Common myeloid progenitor, CD34-positive (primary cell): Measurements from ENCODE around the gene KLHL29.

Experiments
- CTCF ChIA-PET: fragments of 350-600 bp; sonication (Branson Sonifier 250); formaldehyde crosslinking; loops from one replicate; lab custom pipeline; 2021; ENCODE audit warnings: antibody characterized with exemption; lab: Charles Lee
- POLR2A ChIA-PET: fragments of 350-600 bp; sonication (Branson Sonifier 250); formaldehyde crosslinking; loops from one replicate; lab custom pipeline; 2021; ENCODE audit warnings: antibody characterized with exemption; lab: Charles Lee
- DNase-seq, 3 donors: peaks; one replicate each; pipeline versions ENCODE4 v3.0.0 to v3.0.0-alpha.2; 2013
- H3K27ac ChIP-seq, 2 experiments: 1 replicate in 1 of 2; 2 replicates in 1 of 2; pipeline ENCODE4 v1.7.0; 2013; ENCODE audit warnings: inconsistent platforms in 2 of 2, low read length in 2 of 2, mild to moderate bottlenecking in 2 of 2, low read depth in 1 of 2, moderate library complexity in 1 of 2; ENCODE audit not compliant: severe bottlenecking in 2 of 2, insufficient read depth in 1 of 2, poor library complexity in 1 of 2
- H3K27me3 ChIP-seq, 5 experiments: replicated peaks in 2 of 5; 1 replicate in 3 of 5; 2 replicates in 2 of 5; pipeline versions ENCODE4 v1.6.1 to v1.7.0; 2013; ENCODE audit warnings: low read length in 4 of 5, mild to moderate bottlenecking in 2 of 5, moderate library complexity in 2 of 5, inconsistent platforms in 1 of 5; ENCODE audit not compliant: insufficient read depth in 5 of 5, control insufficient read depth in 4 of 5
- H3K36me3 ChIP-seq, 4 experiments: 1 replicate in 2 of 4; 2 replicates in 2 of 4; pipeline versions ENCODE4 v1.6.1 to v1.7.0; 2013; ENCODE audit warnings: low read length in 3 of 4, control low read depth in 1 of 4, mild to moderate bottlenecking in 1 of 4; ENCODE audit not compliant: control insufficient read depth in 4 of 4, insufficient read depth in 4 of 4
- H3K4me1 ChIP-seq, 4 experiments: 1 replicate in 3 of 4; 2 replicates in 1 of 4; pipeline versions ENCODE4 v1.6.1 to v1.7.1; 2013; ENCODE audit warnings: low read length in 3 of 4, mild to moderate bottlenecking in 3 of 4, control low read depth in 1 of 4, inconsistent platforms in 1 of 4, moderate library complexity in 1 of 4; ENCODE audit not compliant: control insufficient read depth in 4 of 4, insufficient read depth in 4 of 4; ENCODE audit errors: control extremely low read depth in 1 of 4
- H3K4me3 ChIP-seq, 7 experiments: 1 replicate in 4 of 7; 2 replicates in 3 of 7; pipeline versions ENCODE4 v1.5.1 to v1.7.0; 2013; ENCODE audit warnings: mild to moderate bottlenecking in 7 of 7, low read length in 6 of 7, moderate library complexity in 6 of 7, inconsistent platforms in 2 of 7, low read depth in 2 of 7, control low read depth in 1 of 7; ENCODE audit not compliant: insufficient read depth in 4 of 7, control insufficient read depth in 1 of 7; ENCODE audit errors: extremely low read depth in 1 of 7
- H3K9me3 ChIP-seq, 5 experiments: 1 replicate in 4 of 5; 2 replicates in 1 of 5; pipeline versions ENCODE4 v1.6.1 to v1.7.1; 2013; ENCODE audit warnings: low read length in 4 of 5, mild to moderate bottlenecking in 2 of 5, inconsistent platforms in 1 of 5, low read depth in 1 of 5, moderate library complexity in 1 of 5; ENCODE audit not compliant: control insufficient read depth in 4 of 5, insufficient read depth in 2 of 5; ENCODE audit errors: control extremely low read depth in 1 of 5
- WGBS: methylation state at CpG from one replicate; pipeline ENCODE4 v1.1.5; 2013; ENCODE audit not compliant: insufficient coverage; 5-methylcytosine and 5-hydroxymethylcytosine counted together

KLHL29 gene

DNA sequence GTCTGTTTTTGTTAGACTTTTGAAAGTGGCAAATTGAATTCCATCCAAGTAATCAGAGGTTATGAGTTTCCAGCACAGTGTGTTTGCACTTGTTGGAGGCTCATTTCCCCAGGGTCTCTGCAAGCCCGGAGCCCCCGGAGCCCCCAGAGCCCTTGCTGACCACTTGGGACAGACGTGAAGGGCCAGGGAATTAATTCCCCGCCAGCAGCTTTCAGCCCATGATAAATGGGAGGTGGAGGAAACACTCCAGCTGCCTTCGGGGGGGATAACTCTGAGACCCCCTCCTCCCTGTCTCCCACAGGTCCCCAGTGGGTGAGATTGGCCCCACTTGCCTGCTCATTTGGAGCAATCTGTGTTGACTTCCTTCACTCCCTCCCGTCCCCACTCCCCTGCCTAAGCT lies 79.2 kb downstream of the KLHL29 start:
- Histone ChIP-seq H3K27me3 (peaks cover 0 to 87% (median 33%) of the 10 kb centered on the region in 5 experiments), H3K27ac (no peak overlapping the region), H3K4me1 (no peaks in the 10 kb centered on the region), H3K36me3 (no peaks in the 10 kb centered on the region), H3K9me3 (peaks cover 0 to 3% (median 0%) of the 10 kb centered on the region in 5 experiments), H3K4me3 (no peak overlapping the region)
- ChIA-PET POLR2A (no interaction called here), CTCF (no interaction called here)
- no peak for DNase-seq
- 61% methylated on average over 3 of the region's 6 CpGs for WGBS

DNA sequence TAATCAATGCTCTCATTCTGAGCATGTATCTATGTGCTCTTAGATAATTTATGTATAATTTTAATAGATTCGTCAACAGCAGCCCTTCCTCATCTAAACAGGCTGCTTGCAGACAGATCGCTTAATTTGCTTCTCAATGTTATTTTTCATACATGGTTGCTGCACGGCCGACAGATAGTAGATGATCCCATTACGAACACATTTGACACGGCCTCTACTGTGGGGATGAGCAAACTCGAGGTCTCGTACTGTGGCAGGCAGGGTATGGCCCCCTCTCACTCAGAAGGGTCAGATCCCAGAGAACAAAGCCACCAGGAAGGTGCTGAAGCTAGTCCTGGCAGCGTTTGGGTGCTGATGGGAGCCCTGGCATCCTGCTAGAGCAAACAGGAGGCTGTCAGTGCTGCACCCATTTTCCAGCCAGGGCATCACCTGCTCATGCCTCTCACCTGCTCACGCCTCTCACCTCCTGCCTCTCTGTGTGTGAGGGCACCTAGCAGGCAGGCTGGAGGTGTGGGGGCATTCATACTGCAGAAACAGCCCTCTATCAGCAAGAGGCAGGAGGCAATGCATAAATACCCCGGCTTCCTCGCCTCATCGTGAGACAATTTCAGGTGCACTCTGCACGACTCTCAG lies 80.0 kb downstream of the KLHL29 start:
- ChIA-PET POLR2A (no interaction called here), CTCF (no interaction called here)
- no peak for DNase-seq
- Histone ChIP-seq H3K27ac (no peak overlapping the region), H3K4me3 (no peak overlapping the region), H3K36me3 (no peaks in the 10 kb centered on the region), H3K9me3 (peaks cover 0 to 3% (median 0%) of the 10 kb centered on the region in 5 experiments), H3K4me1 (no peaks in the 10 kb centered on the region), H3K27me3 (peaks cover 0 to 91% (median 32%) of the 10 kb centered on the region in 5 experiments)
- WGBS = 87% methylated on average over 13 of the region's 14 CpGs

- WGBS = 88% methylated on average over 8 of the region's 9 CpGs
- CTCF ChIA-PET = interaction anchor here (1.3 kb wide), 1 partner anchor 12 kb away, joined by 4 read pairs; no protein-coding TSS in a partner anchor
- peaks cover 0 to 3% (median 0%) of the 10 kb centered on the region in 5 experiments for H3K9me3 ChIP-seq
- peaks cover 0 to 92% (median 30%) of the 10 kb centered on the region in 5 experiments for H3K27me3 ChIP-seq
- no peaks in the 10 kb centered on the region for H3K36me3 ChIP-seq
- POLR2A ChIA-PET = no interaction called here
- H3K4me3 ChIP-seq = no peak overlapping the region
- H3K27ac ChIP-seq = no peak overlapping the region
- DNase-seq = no peak
- no peaks in the 10 kb centered on the region for H3K4me1 ChIP-seq
Observed at GRCh38 chr2:23465936-23466335, 81.0 kb downstream of the KLHL29 start.

- Histone ChIP-seq H3K36me3 (no peaks in the 10 kb centered on the region), H3K4me1 (no peaks in the 10 kb centered on the region), H3K9me3 (peaks cover 0 to 3% (median 0%) of the 10 kb centered on the region in 5 experiments), H3K27ac (no peak overlapping the region), H3K4me3 (no peak overlapping the region), H3K27me3 (peaks cover 0 to 82% (median 25%) of the 10 kb centered on the region in 5 experiments)
- ChIA-PET POLR2A (no interaction called here), CTCF (interaction anchor here (1.1 to 1.3 kb wide), 2 partner anchors 11 to 15 kb away, joined by 3 to 4 read pairs; no protein-coding TSS in a partner anchor)
- 92% methylated on average over 10 of the region's 10 CpGs for WGBS
- DNase-seq = no peak
Observed at GRCh38 chr2:23467618-23468017, 82.6 kb downstream of the KLHL29 start.

DNA sequence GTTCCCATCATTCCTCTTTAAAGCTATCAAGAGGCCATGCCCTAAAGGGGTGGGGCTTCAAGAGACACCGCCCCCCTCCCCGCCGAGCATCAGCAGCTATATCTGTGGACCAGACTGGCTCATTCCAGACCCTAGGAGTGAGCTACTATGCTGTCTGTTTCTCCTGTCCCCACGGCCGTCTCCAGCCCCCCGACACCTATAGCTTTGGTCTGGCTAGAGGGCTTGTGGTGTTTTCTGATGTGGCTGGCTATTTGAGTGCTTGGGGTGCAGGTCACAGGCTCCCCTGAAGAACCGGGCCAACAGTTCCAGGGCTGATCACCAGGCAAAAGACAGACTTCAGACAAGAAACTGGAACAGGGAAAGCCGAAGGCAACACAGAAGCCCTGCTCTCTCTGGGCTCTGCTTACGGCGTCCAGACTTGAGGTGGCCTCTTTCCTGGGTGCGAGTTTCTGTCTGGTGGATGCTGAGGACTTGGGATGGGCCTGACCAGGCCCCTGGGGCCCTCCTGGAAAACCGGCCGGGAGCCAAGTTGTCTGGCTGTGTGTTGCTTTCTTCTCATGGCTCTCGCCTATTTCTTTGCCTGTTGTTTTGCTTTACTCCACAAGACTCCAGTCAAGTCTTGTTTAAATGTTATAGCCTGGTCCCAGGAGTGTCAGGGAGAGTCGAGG lies 83.6 kb downstream of the KLHL29 start:
- DNase-seq = no peak
- 92% methylated on average over 10 of the region's 15 CpGs for WGBS
- H3K4me1 ChIP-seq = no peaks in the 10 kb centered on the region
- H3K27me3 ChIP-seq = peaks cover 0 to 84% (median 25%) of the 10 kb centered on the region in 5 experiments
- no peak overlapping the region for H3K27ac ChIP-seq
- H3K9me3 ChIP-seq = peaks cover 0 to 3% (median 0%) of the 10 kb centered on the region in 5 experiments
- ChIA-PET POLR2A (no interaction called here), CTCF (no interaction called here)
- no peak overlapping the region for H3K4me3 ChIP-seq
- H3K36me3 ChIP-seq = no peaks in the 10 kb centered on the region

DNA sequence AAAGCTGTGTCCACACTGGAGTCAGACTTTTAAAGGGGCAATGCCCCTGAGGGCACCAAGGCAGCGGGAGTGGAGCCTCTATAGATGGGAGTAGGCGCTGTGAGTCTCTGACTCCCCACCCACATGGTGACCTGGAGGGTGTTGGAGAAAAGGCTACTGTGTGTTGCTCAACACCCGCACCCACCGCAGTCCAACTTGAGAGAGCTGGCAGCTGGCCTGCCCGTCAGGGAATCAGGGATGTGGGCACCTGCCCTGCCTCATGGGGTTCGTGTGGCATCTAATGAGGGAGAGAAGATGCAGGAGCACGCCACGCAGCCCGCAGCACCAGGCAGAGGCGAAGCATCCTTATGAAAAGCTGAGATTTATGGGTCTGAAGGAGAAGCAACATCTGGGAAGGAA lies 84.2 kb downstream of the KLHL29 start:
- no peaks in the 10 kb centered on the region for H3K4me1 ChIP-seq
- H3K4me3 ChIP-seq = no peak overlapping the region
- POLR2A ChIA-PET = no interaction called here
- H3K27me3 ChIP-seq = peaks cover 0 to 84% (median 25%) of the 10 kb centered on the region in 5 experiments
- no peak overlapping the region for H3K27ac ChIP-seq
- no peak for DNase-seq
- peaks cover 0 to 3% (median 0%) of the 10 kb centered on the region in 5 experiments for H3K9me3 ChIP-seq
- H3K36me3 ChIP-seq = no peaks in the 10 kb centered on the region
- WGBS = 91% methylated on average over 10 of the region's 10 CpGs
- CTCF ChIA-PET = interaction anchor here (1.9 kb wide), 1 partner anchor 11 kb away, joined by 4 read pairs; no protein-coding TSS in a partner anchor

DNA sequence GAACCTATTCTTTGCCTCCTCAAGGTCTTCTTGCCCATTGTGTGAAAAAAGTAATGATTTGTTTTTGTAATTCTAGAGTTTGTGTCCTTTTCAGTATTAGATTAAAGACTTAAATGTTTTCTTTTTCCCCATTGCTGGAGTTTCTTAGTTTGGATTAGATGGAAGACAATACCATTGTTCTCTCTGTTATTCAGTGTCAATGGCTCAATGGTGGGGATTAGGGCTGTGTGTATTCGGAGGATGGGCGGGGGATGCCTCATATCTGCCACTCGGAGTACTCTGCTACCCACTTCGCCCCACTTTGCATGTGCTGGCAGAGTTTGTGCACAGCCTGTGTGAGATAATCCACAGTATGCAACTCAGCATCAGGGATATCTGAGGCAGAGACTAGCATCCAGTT lies 90.1 kb downstream of the KLHL29 start:
- ChIA-PET POLR2A (no interaction called here), CTCF (no interaction called here)
- no peak overlapping the region for H3K4me3 ChIP-seq
- H3K4me1 ChIP-seq = no peaks in the 10 kb centered on the region
- no peaks in the 10 kb centered on the region for H3K36me3 ChIP-seq
- H3K27ac ChIP-seq = no peak overlapping the region
- 36% methylated on average over 3 of the region's 4 CpGs for WGBS
- no peaks in the 10 kb centered on the region for H3K9me3 ChIP-seq
- peaks cover 0 to 83% (median 18%) of the 10 kb centered on the region in 5 experiments for H3K27me3 ChIP-seq
- DNase-seq = no peak
